ENCODE results near the gene PPP1CA. TPM values are rescaled to one million over a fixed set of nuclear protein-coding genes. Genes with fewer than 3 reads are reported as not detected.

The PPP1CA gene
- total RNA-seq, 4 donors from 2014 or later, result 15.9 to 180 (median 77.1) TPM

DNA sequence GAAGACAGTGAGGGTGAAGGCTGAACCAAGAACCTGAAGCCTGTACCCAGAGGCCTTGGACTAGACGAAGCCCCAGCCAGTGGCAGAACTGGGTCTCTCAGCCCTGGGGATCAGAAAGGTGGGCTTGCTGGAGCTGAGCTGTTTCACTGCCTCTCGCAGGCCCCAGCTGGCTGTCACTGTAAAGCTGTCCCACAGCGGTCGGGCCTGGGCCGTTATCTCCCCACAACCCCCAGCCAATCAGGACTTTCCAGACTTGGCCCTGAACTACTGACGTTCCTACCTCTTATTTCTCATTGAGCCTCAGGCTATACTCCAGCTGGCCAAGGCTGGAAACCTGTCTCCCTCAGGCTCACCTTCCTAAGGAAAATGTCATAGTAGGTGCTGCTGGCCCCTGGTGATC, 4.1 kb downstream of the PPP1CA start:
- intact Hi-C loops (cut with DNase I; ENCODE audit: low total_unique reads), result loop anchor here (5.0 kb wide), 1 partner anchor 110 kb away; the partner anchor contains the start of genes CDK2AP2 and PITPNM1
- H3K4me3 ChIP-seq, result no peak overlapping the region
- no peaks in the 10 kb centered on the region for H3K9me3 ChIP-seq
- peak overlapping the region in 1 of 2 donors; percentile 4 for H3K27ac ChIP-seq
- DNase-seq, result no peak
- TF ChIP-seq, protein P1, sequence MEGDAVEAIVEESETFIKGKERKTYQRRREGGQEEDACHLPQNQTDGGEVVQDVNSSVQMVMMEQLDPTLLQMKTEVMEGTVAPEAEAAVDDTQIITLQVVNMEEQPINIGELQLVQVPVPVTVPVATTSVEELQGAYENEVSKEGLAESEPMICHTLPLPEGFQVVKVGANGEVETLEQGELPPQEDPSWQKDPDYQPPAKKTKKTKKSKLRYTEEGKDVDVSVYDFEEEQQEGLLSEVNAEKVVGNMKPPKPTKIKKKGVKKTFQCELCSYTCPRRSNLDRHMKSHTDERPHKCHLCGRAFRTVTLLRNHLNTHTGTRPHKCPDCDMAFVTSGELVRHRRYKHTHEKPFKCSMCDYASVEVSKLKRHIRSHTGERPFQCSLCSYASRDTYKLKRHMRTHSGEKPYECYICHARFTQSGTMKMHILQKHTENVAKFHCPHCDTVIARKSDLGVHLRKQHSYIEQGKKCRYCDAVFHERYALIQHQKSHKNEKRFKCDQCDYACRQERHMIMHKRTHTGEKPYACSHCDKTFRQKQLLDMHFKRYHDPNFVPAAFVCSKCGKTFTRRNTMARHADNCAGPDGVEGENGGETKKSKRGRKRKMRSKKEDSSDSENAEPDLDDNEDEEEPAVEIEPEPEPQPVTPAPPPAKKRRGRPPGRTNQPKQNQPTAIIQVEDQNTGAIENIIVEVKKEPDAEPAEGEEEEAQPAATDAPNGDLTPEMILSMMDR (IDR thresholded peaks at IDR 0.05), result no peak
- TF ChIP-seq POLR2A (IDR thresholded peaks at IDR 0.05), result no peak
- H3K36me3 ChIP-seq, result no peaks in the 10 kb centered on the region
- peaks cover 0 to 7% of the 10 kb centered on the region in 2 donors for H3K4me1 ChIP-seq
- H3K27me3 ChIP-seq, result no peaks in the 10 kb centered on the region

DNA sequence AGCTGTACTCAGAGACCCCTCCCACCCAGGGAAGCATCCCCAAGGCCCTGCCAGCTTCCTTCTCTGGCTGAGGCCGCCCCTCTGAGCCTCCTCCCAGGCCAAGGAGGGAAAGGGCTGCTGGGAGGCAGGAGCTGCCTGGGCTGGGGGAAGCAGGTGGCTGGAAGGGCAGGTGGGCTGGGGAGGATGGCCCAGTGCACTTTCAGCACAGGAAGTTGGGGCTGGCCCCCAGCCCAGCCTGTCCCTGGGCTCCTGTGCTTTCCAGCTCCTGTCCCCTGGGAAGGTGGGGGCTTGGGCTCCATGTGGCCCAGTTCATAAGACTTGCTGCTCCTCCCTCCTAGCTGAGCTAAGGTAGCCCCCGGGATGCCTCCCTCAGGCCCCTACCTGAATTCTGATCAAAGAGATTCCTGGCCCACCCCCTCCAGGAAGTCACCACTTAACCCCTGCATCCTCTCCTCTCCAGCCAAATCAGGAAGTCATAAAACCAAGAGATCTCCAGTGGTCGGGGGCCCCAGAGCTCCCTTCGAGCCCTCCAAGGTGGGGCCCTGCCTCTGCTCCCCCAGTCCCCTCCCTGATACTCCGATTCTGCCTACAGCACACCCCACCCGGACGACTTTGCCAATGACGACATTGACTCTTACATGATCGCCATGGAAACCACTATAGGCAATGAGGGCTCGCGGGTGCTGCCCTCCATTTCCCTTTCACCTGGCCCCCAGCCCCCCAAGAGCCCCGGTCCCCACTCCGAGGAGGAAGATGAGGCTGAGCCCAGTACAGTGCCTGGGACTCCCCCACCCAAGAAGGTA, 4.9 kb downstream of the PPP1CA start:
- no peaks in the 10 kb centered on the region for H3K9me3 ChIP-seq
- no peaks in the 10 kb centered on the region for H3K36me3 ChIP-seq
- intact Hi-C loops (cut with DNase I; ENCODE audit: low total_unique reads), result loop anchor here (5.0 kb wide), 1 partner anchor 111 kb away; the partner anchor contains the start of genes CDK2AP2 and PITPNM1
- H3K27me3 ChIP-seq, result no peaks in the 10 kb centered on the region
- peaks cover 0 to 7% of the 10 kb centered on the region in 2 donors for H3K4me1 ChIP-seq
- H3K27ac ChIP-seq, result peak overlapping the region in 1 of 2 donors; percentile 4
- no peak for DNase-seq
- TF ChIP-seq, protein P1 (IDR thresholded peaks at IDR 0.05), result no peak
- TF ChIP-seq POLR2A (IDR thresholded peaks at IDR 0.05), result no peak
- no peak overlapping the region for H3K4me3 ChIP-seq

- H3K27me3 ChIP-seq, result no peaks in the 10 kb centered on the region
- H3K9me3 ChIP-seq, result no peaks in the 10 kb centered on the region
- H3K4me1 ChIP-seq, result peaks cover 0 to 7% of the 10 kb centered on the region in 2 donors
- TF ChIP-seq, protein P1 (IDR thresholded peaks at IDR 0.05), result no peak
- H3K27ac ChIP-seq, result no peak overlapping the region
- H3K36me3 ChIP-seq, result no peaks in the 10 kb centered on the region
- DNase-seq, result no peak
- intact Hi-C loops (cut with DNase I; ENCODE audit: low total_unique reads), result loop anchor here (5.0 kb wide), 1 partner anchor 111 kb away; the partner anchor contains the start of genes CDK2AP2 and PITPNM1
- H3K4me3 ChIP-seq, result no peak overlapping the region
Observed at GRCh38 chr11:67396259-67396581, 5.4 kb downstream of the PPP1CA start.

DNA sequence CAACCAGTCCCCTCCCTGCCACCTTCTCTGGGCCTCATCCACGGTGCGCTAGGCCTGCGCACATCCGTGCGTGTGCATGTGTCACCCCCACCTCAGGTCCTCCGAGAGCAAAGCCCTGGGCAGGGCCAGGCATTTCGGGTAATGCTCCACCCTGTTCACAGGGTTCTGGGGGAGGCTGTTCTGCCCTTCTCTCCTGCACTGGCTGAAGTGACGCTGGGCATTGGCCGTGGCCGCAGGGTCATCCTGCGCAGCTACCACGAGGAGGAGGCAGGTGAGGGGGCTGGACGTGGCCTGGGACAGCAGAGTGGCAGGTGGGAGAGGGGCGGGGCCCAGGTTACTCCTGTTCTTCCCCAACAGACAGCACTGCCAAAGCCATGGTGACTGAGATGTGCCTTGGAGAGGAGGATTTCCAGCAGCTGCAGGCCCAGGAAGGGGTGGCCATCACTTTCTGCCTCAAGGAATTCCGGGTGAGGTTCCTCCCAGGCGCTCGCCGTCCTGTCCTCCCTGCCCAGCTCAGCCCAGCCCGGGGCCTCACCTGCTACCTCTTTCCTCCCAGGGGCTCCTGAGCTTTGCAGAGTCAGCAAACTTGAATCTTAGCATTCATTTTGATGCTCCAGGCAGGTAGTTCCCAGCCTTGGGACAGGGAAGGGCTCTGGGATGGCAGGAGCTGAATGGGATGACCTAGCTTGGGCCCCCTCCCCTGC, 6.0 kb downstream of the PPP1CA start:
- TF ChIP-seq, protein P1 (IDR thresholded peaks at IDR 0.05), result no peak
- no peak for TF ChIP-seq POLR2A (IDR thresholded peaks at IDR 0.05)
- DNase-seq, result no peak
- no peaks in the 10 kb centered on the region for H3K9me3 ChIP-seq
- peaks cover 0 to 2% of the 10 kb centered on the region in 2 donors for H3K4me1 ChIP-seq
- H3K36me3 ChIP-seq, result no peaks in the 10 kb centered on the region
- H3K4me3 ChIP-seq, result no peak overlapping the region
- no peaks in the 10 kb centered on the region for H3K27me3 ChIP-seq
- H3K27ac ChIP-seq, result no peak overlapping the region
- intact Hi-C loops (cut with DNase I; ENCODE audit: low total_unique reads), result loop anchor here (5.0 kb wide), 1 partner anchor 112 kb away; the partner anchor contains the start of genes CDK2AP2 and PITPNM1

- intact Hi-C loops (cut with DNase I; ENCODE audit: low total_unique reads), result no loop called here
- no peak overlapping the region for H3K27ac ChIP-seq
- H3K27me3 ChIP-seq, result no peaks in the 10 kb centered on the region
- no peak for TF ChIP-seq POLR2A (IDR thresholded peaks at IDR 0.05)
- TF ChIP-seq, protein P1 (IDR thresholded peaks at IDR 0.05), result no peak
- H3K9me3 ChIP-seq, result no peaks in the 10 kb centered on the region
- no peak overlapping the region for H3K4me3 ChIP-seq
- no peaks in the 10 kb centered on the region for H3K4me1 ChIP-seq
- H3K36me3 ChIP-seq, result no peaks in the 10 kb centered on the region
- no peak for DNase-seq
Observed at GRCh38 chr11:67393990-67394389, 7.7 kb downstream of the PPP1CA start.
